ENCODE measurements around the gene MBD5.

Gene MBD5

GRCh38 chr2:148553332-148553887, 532.5 kb downstream of the MBD5 start:
- DNase-seq = no peak
- no peak overlapping the region for H3K9ac ChIP-seq (ENCODE audit: low read length)
- no peaks in the 10 kb centered on the region for H3K36me3 ChIP-seq (ENCODE audit: control insufficient read depth in 1 of 2, insufficient read depth in 2 of 2, low read length in 2 of 2)
- no peaks in the 10 kb centered on the region for H3K79me2 ChIP-seq (ENCODE audit: control insufficient read depth, insufficient read depth, low read length, poor library complexity)
- no peaks in the 10 kb centered on the region for H3K9me3 ChIP-seq (ENCODE audit: insufficient read depth, low read depth, low read length)
- no peak overlapping the region for H3K4me2 ChIP-seq (ENCODE audit: low read length)
- no peak overlapping the region for H3K23ac ChIP-seq (ENCODE audit: low read length)
- H4K8ac ChIP-seq (ENCODE audit: low read depth, low read length) = no peak overlapping the region
- WGBS (ENCODE audit: extremely low coverage, insufficient coverage, insufficient read length) = no CpG with 5 or more reads among the region's 7 CpGs
- no peak overlapping the region for H4K91ac ChIP-seq (ENCODE audit: low read depth, low read length)
- no peak overlapping the region for H3K18ac ChIP-seq (ENCODE audit: low read length)
- no peaks in the 10 kb centered on the region for H3K27me3 ChIP-seq (ENCODE audit: insufficient read depth, low read length)
- no peak overlapping the region for H2BK5ac ChIP-seq (ENCODE audit: low read depth, low read length, poor library complexity)
- no peak overlapping the region for H3K4me3 ChIP-seq (ENCODE audit: low read depth, low read length)
- no peak overlapping the region for H2AFZ ChIP-seq (ENCODE audit: insufficient read depth, low read length, poor library complexity)
- no peaks in the 10 kb centered on the region for H3K79me1 ChIP-seq (ENCODE audit: low read length)
- H2BK12ac ChIP-seq (ENCODE audit: low read length) = no peak overlapping the region
- no peak overlapping the region for H2AK5ac ChIP-seq (ENCODE audit: low read length)
- H3K27ac ChIP-seq (ENCODE audit: low read depth, low read length) = no peak overlapping the region
- H3K4ac ChIP-seq (ENCODE audit: low read depth, low read length) = no peak overlapping the region
- H2BK120ac ChIP-seq (ENCODE audit: insufficient read depth, low read length, poor library complexity) = no peak overlapping the region
- no peak overlapping the region for H3K14ac ChIP-seq (ENCODE audit: low read length)
- H4K12ac ChIP-seq (ENCODE audit: low read depth, low read length) = no peak overlapping the region
- peaks cover 0 to 4% of the 10 kb centered on the region in 2 experiments for H3K4me1 ChIP-seq (ENCODE audit: control insufficient read depth in 1 of 2, insufficient read depth in 2 of 2, low read length in 2 of 2)

GRCh38 chr2:148554459-148555247, 533.8 kb downstream of the MBD5 start:
- Histone ChIP-seq H3K18ac (ENCODE audit: low read length) (no peak overlapping the region), H4K8ac (ENCODE audit: low read depth, low read length) (no peak overlapping the region), H3K27ac (ENCODE audit: low read depth, low read length) (no peak overlapping the region), H2BK120ac (ENCODE audit: insufficient read depth, low read length, poor library complexity) (no peak overlapping the region), H2AK5ac (ENCODE audit: low read length) (no peak overlapping the region), H2AFZ (ENCODE audit: insufficient read depth, low read length, poor library complexity) (no peak overlapping the region), H3K36me3 (ENCODE audit: control insufficient read depth in 1 of 2, insufficient read depth in 2 of 2, low read length in 2 of 2) (no peaks in the 10 kb centered on the region), H3K4ac (ENCODE audit: low read depth, low read length) (no peak overlapping the region), H3K79me2 (ENCODE audit: control insufficient read depth, insufficient read depth, low read length, poor library complexity) (no peaks in the 10 kb centered on the region), H3K4me1 (ENCODE audit: control insufficient read depth in 1 of 2, insufficient read depth in 2 of 2, low read length in 2 of 2) (peaks cover 0 to 4% of the 10 kb centered on the region in 2 experiments), H3K9ac (ENCODE audit: low read length) (no peak overlapping the region), H3K79me1 (ENCODE audit: low read length) (no peaks in the 10 kb centered on the region), H3K14ac (ENCODE audit: low read length) (no peak overlapping the region), H3K23ac (ENCODE audit: low read length) (no peak overlapping the region), H3K4me2 (ENCODE audit: low read length) (no peak overlapping the region), H3K4me3 (ENCODE audit: low read depth, low read length) (no peak overlapping the region), H3K9me3 (ENCODE audit: insufficient read depth, low read depth, low read length) (no peaks in the 10 kb centered on the region), H4K12ac (ENCODE audit: low read depth, low read length) (no peak overlapping the region), H4K91ac (ENCODE audit: low read depth, low read length) (no peak overlapping the region), H3K27me3 (ENCODE audit: insufficient read depth, low read length) (no peaks in the 10 kb centered on the region), H2BK5ac (ENCODE audit: low read depth, low read length, poor library complexity) (no peak overlapping the region), H2BK12ac (ENCODE audit: low read length) (no peak overlapping the region)
- WGBS (ENCODE audit: extremely low coverage, insufficient coverage, insufficient read length) = no CpG with 5 or more reads among the region's 6 CpGs
- peak; percentile 86 to 90 for DNase-seq

DNA sequence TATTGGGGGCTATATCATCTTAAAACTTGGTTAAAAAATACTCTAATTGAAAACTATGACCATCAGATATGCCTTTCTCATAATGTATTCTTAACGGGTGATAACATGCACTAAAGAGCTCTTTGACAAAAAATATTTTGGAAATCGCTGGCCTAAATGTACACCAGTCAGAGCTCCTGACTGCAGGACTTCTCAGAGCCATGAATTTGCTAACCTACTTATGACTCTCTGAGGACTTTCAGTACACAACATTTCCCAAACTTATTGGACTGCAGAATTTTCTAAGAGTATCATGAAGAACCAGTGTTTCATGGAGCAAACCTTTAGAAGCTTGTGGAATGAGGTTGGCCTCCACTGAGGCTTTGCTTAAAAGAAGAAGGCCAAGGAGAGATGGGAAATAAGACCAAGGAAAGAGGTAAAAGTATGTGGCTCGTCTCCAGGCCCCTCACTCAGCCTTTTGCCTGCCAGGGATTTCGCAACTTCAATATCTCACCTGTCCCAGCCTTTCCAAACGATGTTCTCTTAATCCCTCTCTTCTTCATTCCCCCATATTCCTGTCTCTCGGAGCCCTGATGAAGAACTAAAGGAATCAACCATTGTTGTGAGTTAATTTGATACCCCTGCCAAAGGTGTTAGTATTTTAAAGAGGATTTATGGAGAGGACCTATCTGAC, 534.9 kb downstream of the MBD5 start:
- peaks cover 0 to 4% of the 10 kb centered on the region in 2 experiments for H3K4me1 ChIP-seq (ENCODE audit: control insufficient read depth in 1 of 2, insufficient read depth in 2 of 2, low read length in 2 of 2)
- no peak overlapping the region for H2AFZ ChIP-seq (ENCODE audit: insufficient read depth, low read length, poor library complexity)
- no peak overlapping the region for H3K14ac ChIP-seq (ENCODE audit: low read length)
- no peak for DNase-seq
- no peak overlapping the region for H3K4ac ChIP-seq (ENCODE audit: low read depth, low read length)
- no peak overlapping the region for H2BK5ac ChIP-seq (ENCODE audit: low read depth, low read length, poor library complexity)
- no peaks in the 10 kb centered on the region for H3K27me3 ChIP-seq (ENCODE audit: insufficient read depth, low read length)
- no peak overlapping the region for H3K4me3 ChIP-seq (ENCODE audit: low read depth, low read length)
- no peaks in the 10 kb centered on the region for H3K36me3 ChIP-seq (ENCODE audit: control insufficient read depth in 1 of 2, insufficient read depth in 2 of 2, low read length in 2 of 2)
- H2AK5ac ChIP-seq (ENCODE audit: low read length) = no peak overlapping the region
- H3K23ac ChIP-seq (ENCODE audit: low read length) = no peak overlapping the region
- H3K79me1 ChIP-seq (ENCODE audit: low read length) = no peaks in the 10 kb centered on the region
- no peak overlapping the region for H3K9ac ChIP-seq (ENCODE audit: low read length)
- H4K91ac ChIP-seq (ENCODE audit: low read depth, low read length) = no peak overlapping the region
- H3K18ac ChIP-seq (ENCODE audit: low read length) = no peak overlapping the region
- no CpG with 5 or more reads among the region's 6 CpGs for WGBS (ENCODE audit: extremely low coverage, insufficient coverage, insufficient read length)
- H3K79me2 ChIP-seq (ENCODE audit: control insufficient read depth, insufficient read depth, low read length, poor library complexity) = no peaks in the 10 kb centered on the region
- H3K4me2 ChIP-seq (ENCODE audit: low read length) = no peak overlapping the region
- H4K12ac ChIP-seq (ENCODE audit: low read depth, low read length) = no peak overlapping the region
- H2BK12ac ChIP-seq (ENCODE audit: low read length) = no peak overlapping the region
- peaks cover 2% of the 10 kb centered on the region for H3K9me3 ChIP-seq (ENCODE audit: insufficient read depth, low read depth, low read length)
- no peak overlapping the region for H4K8ac ChIP-seq (ENCODE audit: low read depth, low read length)
- H2BK120ac ChIP-seq (ENCODE audit: insufficient read depth, low read length, poor library complexity) = no peak overlapping the region
- H3K27ac ChIP-seq (ENCODE audit: low read depth, low read length) = no peak overlapping the region

DNA sequence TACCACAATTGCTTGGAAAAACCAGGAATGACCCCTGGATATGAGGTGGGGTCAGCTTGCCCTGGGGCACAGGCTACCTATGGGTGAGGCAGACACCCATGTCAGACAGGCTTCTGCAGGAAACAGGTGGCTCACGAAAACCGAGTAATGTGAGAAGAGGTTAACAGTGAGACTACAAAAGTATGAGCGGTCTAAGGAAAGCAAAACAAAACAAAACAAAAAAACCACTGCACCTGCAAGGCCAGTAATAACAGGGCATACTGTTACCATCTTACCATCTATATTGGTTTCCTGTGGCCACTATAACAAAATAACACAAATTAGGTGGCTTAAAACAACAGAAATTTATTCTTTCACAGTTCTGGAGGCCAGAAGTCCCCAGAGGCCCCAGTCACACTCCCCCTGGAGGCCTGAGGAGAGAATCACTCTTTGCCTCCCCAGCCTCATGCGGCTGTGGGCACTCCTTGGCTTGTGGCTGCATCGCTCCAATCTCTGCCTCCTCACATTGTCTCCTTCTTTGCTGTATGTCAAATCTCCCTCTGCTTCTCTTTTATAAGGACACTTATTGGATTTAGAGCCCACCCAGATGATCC, 537.0 kb downstream of the MBD5 start:
- Histone ChIP-seq H3K4me1 (ENCODE audit: control insufficient read depth in 1 of 2, insufficient read depth in 2 of 2, low read length in 2 of 2) (peaks cover 0 to 8% of the 10 kb centered on the region in 2 experiments), H3K4me3 (ENCODE audit: low read depth, low read length) (peak overlapping the region; percentile 48), H2BK12ac (ENCODE audit: low read length) (no peak overlapping the region), H2AFZ (ENCODE audit: insufficient read depth, low read length, poor library complexity) (no peak overlapping the region), H2BK5ac (ENCODE audit: low read depth, low read length, poor library complexity) (no peak overlapping the region), H3K79me2 (ENCODE audit: control insufficient read depth, insufficient read depth, low read length, poor library complexity) (no peaks in the 10 kb centered on the region), H3K14ac (ENCODE audit: low read length) (no peak overlapping the region), H3K9me3 (ENCODE audit: insufficient read depth, low read depth, low read length) (peaks cover 2% of the 10 kb centered on the region), H3K23ac (ENCODE audit: low read length) (no peak overlapping the region), H3K27me3 (ENCODE audit: insufficient read depth, low read length) (no peaks in the 10 kb centered on the region), H3K27ac (ENCODE audit: low read depth, low read length) (no peak overlapping the region), H2AK5ac (ENCODE audit: low read length) (no peak overlapping the region), H2BK120ac (ENCODE audit: insufficient read depth, low read length, poor library complexity) (no peak overlapping the region), H3K79me1 (ENCODE audit: low read length) (no peaks in the 10 kb centered on the region), H3K18ac (ENCODE audit: low read length) (no peak overlapping the region), H3K4me2 (ENCODE audit: low read length) (no peak overlapping the region), H3K9ac (ENCODE audit: low read length) (no peak overlapping the region), H3K36me3 (ENCODE audit: control insufficient read depth in 1 of 2, insufficient read depth in 2 of 2, low read length in 2 of 2) (no peaks in the 10 kb centered on the region), H3K4ac (ENCODE audit: low read depth, low read length) (no peak overlapping the region), H4K91ac (ENCODE audit: low read depth, low read length) (no peak overlapping the region), H4K8ac (ENCODE audit: low read depth, low read length) (no peak overlapping the region), H4K12ac (ENCODE audit: low read depth, low read length) (no peak overlapping the region)
- WGBS (ENCODE audit: extremely low coverage, insufficient coverage, insufficient read length) = no CpG with 5 or more reads among the region's 5 CpGs
- peak in 1 of 2 donors; percentile 54 for DNase-seq
